ENCODE results near the gene ADGRD2. TPM values are rescaled to one million over a fixed set of nuclear protein-coding genes. Genes with fewer than 3 reads are reported as not detected.
A peak's percentile ranks its signal among the peaks of the same experiment; 100 is the strongest.

The ADGRD2 gene
- total and polyA plus RNA-seq, 10 donors: 0.15 to 0.50 (median 0.25) TPM; not detected in 5

DNA sequence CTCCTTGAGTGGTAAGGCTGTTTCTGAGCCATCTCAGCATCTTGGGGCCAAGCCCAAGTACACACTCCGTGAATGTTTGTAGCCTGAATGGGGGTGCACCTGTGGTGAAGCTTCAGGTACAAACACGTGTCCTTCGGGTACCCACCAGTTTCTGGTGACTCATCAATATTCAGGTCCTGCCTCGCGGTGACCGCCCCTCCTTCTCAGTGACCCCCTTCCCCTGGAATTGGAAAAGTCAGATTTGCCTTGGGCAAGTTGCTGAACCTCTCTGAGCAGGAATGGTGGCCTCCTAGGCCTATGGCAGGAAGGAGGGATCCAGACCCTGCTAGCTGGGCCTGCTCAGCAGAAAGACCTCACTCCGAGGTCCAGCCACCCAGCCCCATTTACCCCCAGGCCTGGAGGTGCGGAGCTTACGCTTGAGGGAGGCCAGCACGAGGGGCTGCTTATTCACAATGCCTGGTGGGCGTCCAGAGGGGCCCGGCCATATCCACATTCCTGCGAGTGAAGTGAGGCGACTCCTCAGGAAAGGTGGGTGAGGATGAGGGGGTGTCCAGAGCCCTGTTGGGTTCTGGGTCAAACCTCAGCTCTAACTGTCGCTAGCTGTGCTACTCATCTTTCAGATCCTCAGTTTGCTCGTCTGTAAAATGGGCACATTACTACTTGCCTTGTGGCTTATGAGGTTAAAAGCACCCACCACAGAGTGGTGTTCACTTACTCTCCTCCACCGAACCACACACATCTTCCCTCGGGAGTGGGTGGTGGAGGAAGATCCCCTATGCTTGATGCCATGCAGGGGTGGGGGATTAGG is 7.0 kb downstream of the ADGRD2 start:
- Histone ChIP-seq H3K27me3 (replicated peaks in 1 of 7) (peaks cover 0 to 29% (median 21%) of the 10 kb centered on the region in 7 donors), H3K36me3 (no peaks in the 10 kb centered on the region), H3K4me1 (peaks cover 0 to 17% (median 4%) of the 10 kb centered on the region in 6 donors), H3K9me3 (peaks cover 0 to 7% (median 0%) of the 10 kb centered on the region in 8 donors), H3K4me3 (no peak overlapping the region), H3K27ac (no peak overlapping the region)
- peak; percentile 39 for DNase-seq
- intact Hi-C loops (cut with DNase I; ENCODE audit: low total_unique reads): no loop called here
- TF ChIP-seq, protein P1, sequence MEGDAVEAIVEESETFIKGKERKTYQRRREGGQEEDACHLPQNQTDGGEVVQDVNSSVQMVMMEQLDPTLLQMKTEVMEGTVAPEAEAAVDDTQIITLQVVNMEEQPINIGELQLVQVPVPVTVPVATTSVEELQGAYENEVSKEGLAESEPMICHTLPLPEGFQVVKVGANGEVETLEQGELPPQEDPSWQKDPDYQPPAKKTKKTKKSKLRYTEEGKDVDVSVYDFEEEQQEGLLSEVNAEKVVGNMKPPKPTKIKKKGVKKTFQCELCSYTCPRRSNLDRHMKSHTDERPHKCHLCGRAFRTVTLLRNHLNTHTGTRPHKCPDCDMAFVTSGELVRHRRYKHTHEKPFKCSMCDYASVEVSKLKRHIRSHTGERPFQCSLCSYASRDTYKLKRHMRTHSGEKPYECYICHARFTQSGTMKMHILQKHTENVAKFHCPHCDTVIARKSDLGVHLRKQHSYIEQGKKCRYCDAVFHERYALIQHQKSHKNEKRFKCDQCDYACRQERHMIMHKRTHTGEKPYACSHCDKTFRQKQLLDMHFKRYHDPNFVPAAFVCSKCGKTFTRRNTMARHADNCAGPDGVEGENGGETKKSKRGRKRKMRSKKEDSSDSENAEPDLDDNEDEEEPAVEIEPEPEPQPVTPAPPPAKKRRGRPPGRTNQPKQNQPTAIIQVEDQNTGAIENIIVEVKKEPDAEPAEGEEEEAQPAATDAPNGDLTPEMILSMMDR (IDR thresholded peaks at IDR 0.05 in 8 of 11, conservative IDR thresholded peaks at IDR 0.05 in 3 of 11): no peak
- TF ChIP-seq POLR2A (IDR thresholded peaks at IDR 0.05): no peak
- no peak for TF ChIP-seq POLR2AphosphoS5 (IDR thresholded peaks at IDR 0.05)
- WGBS, 5 donors: 80 to 91% (median 85%) methylated on average over 10 to 18 of the region's 18 CpGs

DNA sequence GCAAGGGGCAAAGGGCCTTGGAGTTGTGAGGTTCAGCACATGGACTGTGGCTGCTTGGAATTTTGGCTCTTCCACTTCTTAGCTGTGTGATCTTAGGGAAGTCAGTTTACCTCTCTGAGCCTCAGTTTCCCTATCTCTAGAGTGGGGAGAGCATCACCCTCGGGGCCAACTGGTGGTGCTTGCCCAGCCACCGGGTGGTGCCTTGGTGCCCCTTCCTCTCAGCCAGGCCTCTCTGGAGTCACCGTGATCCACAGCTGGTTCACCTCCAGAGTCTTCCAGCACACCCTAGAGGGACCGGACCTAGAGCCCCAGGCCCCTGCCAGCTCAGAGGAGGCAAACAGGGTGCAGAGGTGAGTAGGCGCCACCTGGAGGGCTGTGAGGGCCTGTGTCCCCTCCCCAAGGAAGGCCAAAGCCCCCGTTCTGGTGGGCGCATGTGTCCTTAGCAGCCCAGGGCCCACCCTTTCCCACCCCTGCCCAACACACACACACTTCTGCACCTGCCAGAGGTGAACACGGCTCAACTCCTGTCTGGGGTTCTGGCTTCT is 7.7 kb downstream of the ADGRD2 start:
- peaks cover 0 to 22% (median 14%) of the 10 kb centered on the region in 7 donors for H3K27me3 ChIP-seq (replicated peaks in 1 of 7)
- 81 to 94% (median 84%) methylated on average over 6 to 8 of the region's 8 CpGs; no CpG with 5 or more reads in 1 of the 5 donors for WGBS, 5 donors
- H3K36me3 ChIP-seq: no peaks in the 10 kb centered on the region
- peaks cover 0 to 7% (median 0%) of the 10 kb centered on the region in 8 donors for H3K9me3 ChIP-seq
- no peak overlapping the region for H3K4me3 ChIP-seq
- intact Hi-C loops (cut with DNase I; ENCODE audit: low total_unique reads): no loop called here
- DNase-seq: peak; percentile 51
- H3K4me1 ChIP-seq: peaks cover 0 to 10% (median 4%) of the 10 kb centered on the region in 6 donors
- no peak overlapping the region for H3K27ac ChIP-seq
- TF ChIP-seq POLR2AphosphoS5 (IDR thresholded peaks at IDR 0.05): no peak

DNA sequence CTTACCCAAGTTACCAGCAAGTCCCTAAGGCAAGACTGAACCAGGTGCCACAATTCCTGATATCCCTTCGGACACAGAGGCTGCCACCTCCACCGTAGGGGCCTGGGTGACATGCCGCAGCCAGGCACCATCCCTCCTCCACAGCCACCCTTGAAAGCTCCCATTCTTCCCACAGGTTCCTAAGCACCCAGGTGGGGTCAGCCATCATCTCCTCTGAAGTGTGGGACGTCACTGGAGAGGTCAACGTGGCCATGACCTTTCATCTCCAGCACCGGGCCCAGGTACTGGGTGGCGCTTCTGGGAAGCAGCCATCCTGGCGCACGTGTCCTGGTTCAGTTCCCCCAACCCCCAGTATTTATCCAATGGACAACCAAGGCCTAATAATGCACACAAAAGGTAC is 8.2 kb downstream of the ADGRD2 start:
- 77 to 93% (median 86%) methylated on average over 7 to 9 of the region's 9 CpGs for WGBS, 5 donors
- H3K4me3 ChIP-seq: no peak overlapping the region
- peak; percentile 25 for DNase-seq
- H3K27me3 ChIP-seq (replicated peaks in 1 of 7): peaks cover 0 to 18% (median 9%) of the 10 kb centered on the region in 7 donors
- intact Hi-C loops (cut with DNase I; ENCODE audit: low total_unique reads): no loop called here
- H3K27ac ChIP-seq: no peak overlapping the region
- TF ChIP-seq, protein P1 (IDR thresholded peaks at IDR 0.05 in 8 of 11, conservative IDR thresholded peaks at IDR 0.05 in 3 of 11): no peak
- no peak for TF ChIP-seq POLR2A (IDR thresholded peaks at IDR 0.05)
- peaks cover 0 to 11% (median 0%) of the 10 kb centered on the region in 8 donors for H3K9me3 ChIP-seq
- H3K4me1 ChIP-seq: peaks cover 0 to 5% (median 2%) of the 10 kb centered on the region in 6 donors
- no peaks in the 10 kb centered on the region for H3K36me3 ChIP-seq

DNA sequence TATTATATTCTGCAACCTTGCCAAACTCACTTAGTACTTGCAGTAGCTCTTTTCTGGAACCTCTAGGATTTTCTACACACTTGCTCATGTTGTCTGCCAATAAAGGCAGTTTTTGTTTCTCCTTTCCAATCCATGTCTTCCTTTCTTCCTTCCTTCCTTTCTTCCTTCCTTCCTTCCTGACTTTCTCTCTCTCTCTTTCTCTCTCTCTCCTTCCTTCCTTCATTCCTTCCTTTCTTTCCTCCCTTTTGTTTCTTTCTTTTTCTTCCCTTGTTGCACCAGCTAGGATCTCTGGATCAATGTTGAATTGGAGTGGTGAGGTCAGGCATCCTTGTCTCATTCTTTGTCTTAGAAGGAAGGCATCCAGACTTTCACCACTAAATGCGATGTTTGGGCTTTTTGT is 12.5 kb downstream of the ADGRD2 start:
- intact Hi-C loops (cut with DNase I; ENCODE audit: low total_unique reads): no loop called here
- Histone ChIP-seq H3K9me3 (peaks cover 0 to 15% (median 0%) of the 10 kb centered on the region in 8 donors), H3K36me3 (no peaks in the 10 kb centered on the region), H3K4me1 (no peaks in the 10 kb centered on the region), H3K27me3 (replicated peaks in 1 of 7) (peaks cover 0 to 6% (median 0%) of the 10 kb centered on the region in 7 donors), H3K4me3 (no peak overlapping the region), H3K27ac (no peak overlapping the region)
- no peak for DNase-seq
- 73 to 86% (median 81%) methylated on average over 1 of the region's 1 CpG for WGBS, 5 donors
- TF ChIP-seq, protein P1 (IDR thresholded peaks at IDR 0.05 in 8 of 11, conservative IDR thresholded peaks at IDR 0.05 in 3 of 11): no peak
- no peak for TF ChIP-seq POLR2AphosphoS5 (IDR thresholded peaks at IDR 0.05)
- TF ChIP-seq POLR2A (IDR thresholded peaks at IDR 0.05): no peak
